ENCODE results near the gene ZNF787. TPM values are rescaled to one million over a fixed set of nuclear protein-coding genes. Genes with fewer than 3 reads are reported as not detected.

ZNF787 gene
- total and polyA plus RNA-seq, 2 of the 13 experiments (the other 11 are each of a cell fraction or from before 2014, with no cell fraction given), result 15.1 to 42.8 TPM

DNA sequence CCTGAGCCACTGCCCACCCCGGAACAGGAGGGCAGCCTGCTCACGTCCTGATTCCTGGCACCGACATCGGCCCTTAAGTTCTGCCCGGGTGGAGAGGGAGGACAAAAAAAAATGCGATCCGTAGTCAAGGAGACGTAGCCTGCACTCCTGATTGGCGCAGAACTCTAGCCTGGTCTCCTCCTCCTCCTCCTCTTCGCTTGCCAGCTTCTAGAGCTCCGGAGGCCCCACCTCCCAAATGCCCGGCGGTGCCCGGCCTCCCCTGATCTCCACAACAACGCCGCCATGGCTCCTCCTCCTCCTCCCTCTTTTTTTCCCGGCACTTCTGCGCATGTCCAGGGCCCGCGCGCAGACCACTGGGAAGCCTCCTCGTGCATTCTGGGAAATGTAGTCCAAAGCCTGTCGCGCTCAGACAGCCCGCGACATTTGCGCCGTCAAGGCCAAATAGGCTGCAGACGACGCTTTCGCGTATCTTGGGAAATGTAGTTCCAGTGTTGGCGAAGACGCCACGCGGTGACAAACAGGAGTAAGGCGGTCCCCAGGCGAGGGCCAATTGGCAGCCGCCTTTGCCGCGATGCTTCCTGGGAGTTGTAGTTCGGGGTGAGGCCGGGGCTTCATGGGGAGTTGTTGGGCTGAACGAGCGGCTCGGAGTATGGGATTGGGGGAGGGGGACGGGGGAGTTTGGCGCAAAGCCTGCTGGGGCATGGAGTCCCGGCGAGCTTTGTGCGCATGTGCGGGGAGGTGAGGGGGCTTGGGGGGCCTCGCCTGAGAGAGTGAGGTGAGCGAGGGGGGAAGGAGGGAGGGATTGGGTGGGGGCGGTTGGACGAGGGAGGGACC is 19.7 kb upstream of the ZNF787 start, which contains the start of gene ZNF444 (continued):
- TF ChIP-seq AKAP8 (CRISPR knock-in tag; IDR thresholded peaks at IDR 0.05) (no peak), RCOR2 (CRISPR knock-in tag; IDR thresholded peaks at IDR 0.05) (no peak), NFIB (CRISPR knock-in tag; IDR thresholded peaks at IDR 0.05; ENCODE audit: borderline replicate concordance) (no peak), ZNF562 (CRISPR knock-in tag; IDR thresholded peaks at IDR 0.05; ENCODE audit: borderline replicate concordance) (no peak), ZSCAN12 (CRISPR knock-in tag; IDR thresholded peaks at IDR 0.05) (no peak), MEIS1 (CRISPR knock-in tag; IDR thresholded peaks at IDR 0.05; ENCODE audit: borderline replicate concordance) (no peak; the same call in 1 of the 2 replicates), REXO4 (CRISPR knock-in tag; IDR thresholded peaks at IDR 0.05; ENCODE audit: borderline replicate concordance) (no peak), ZNF207 (IDR thresholded peaks at IDR 0.05; ENCODE audit: borderline replicate concordance) (no peak), SMYD3 (CRISPR knock-in tag; IDR thresholded peaks at IDR 0.05) (no peak), SNAPC4 (CRISPR knock-in tag; IDR thresholded peaks at IDR 0.05) (no peak)
- TF ChIP-seq, protein P1, sequence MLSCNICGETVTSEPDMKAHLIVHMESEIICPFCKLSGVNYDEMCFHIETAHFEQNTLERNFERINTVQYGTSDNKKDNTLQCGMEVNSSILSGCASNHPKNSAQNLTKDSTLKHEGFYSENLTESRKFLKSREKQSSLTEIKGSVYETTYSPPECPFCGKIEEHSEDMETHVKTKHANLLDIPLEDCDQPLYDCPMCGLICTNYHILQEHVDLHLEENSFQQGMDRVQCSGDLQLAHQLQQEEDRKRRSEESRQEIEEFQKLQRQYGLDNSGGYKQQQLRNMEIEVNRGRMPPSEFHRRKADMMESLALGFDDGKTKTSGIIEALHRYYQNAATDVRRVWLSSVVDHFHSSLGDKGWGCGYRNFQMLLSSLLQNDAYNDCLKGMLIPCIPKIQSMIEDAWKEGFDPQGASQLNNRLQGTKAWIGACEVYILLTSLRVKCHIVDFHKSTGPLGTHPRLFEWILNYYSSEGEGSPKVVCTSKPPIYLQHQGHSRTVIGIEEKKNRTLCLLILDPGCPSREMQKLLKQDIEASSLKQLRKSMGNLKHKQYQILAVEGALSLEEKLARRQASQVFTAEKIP (CRISPR knock-in tag; IDR thresholded peaks at IDR 0.05; ENCODE audit: borderline replicate concordance), result no peak
- TF ChIP-seq, protein P2, sequence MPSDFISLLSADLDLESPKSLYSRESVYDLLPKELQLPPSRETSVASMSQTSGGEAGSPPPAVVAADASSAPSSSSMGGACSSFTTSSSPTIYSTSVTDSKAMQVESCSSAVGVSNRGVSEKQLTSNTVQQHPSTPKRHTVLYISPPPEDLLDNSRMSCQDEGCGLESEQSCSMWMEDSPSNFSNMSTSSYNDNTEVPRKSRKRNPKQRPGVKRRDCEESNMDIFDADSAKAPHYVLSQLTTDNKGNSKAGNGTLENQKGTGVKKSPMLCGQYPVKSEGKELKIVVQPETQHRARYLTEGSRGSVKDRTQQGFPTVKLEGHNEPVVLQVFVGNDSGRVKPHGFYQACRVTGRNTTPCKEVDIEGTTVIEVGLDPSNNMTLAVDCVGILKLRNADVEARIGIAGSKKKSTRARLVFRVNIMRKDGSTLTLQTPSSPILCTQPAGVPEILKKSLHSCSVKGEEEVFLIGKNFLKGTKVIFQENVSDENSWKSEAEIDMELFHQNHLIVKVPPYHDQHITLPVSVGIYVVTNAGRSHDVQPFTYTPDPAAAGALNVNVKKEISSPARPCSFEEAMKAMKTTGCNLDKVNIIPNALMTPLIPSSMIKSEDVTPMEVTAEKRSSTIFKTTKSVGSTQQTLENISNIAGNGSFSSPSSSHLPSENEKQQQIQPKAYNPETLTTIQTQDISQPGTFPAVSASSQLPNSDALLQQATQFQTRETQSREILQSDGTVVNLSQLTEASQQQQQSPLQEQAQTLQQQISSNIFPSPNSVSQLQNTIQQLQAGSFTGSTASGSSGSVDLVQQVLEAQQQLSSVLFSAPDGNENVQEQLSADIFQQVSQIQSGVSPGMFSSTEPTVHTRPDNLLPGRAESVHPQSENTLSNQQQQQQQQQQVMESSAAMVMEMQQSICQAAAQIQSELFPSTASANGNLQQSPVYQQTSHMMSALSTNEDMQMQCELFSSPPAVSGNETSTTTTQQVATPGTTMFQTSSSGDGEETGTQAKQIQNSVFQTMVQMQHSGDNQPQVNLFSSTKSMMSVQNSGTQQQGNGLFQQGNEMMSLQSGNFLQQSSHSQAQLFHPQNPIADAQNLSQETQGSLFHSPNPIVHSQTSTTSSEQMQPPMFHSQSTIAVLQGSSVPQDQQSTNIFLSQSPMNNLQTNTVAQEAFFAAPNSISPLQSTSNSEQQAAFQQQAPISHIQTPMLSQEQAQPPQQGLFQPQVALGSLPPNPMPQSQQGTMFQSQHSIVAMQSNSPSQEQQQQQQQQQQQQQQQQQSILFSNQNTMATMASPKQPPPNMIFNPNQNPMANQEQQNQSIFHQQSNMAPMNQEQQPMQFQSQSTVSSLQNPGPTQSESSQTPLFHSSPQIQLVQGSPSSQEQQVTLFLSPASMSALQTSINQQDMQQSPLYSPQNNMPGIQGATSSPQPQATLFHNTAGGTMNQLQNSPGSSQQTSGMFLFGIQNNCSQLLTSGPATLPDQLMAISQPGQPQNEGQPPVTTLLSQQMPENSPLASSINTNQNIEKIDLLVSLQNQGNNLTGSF (CRISPR knock-in tag; IDR thresholded peaks at IDR 0.05), result no peak

Data from HepG2 (cell line).